Uterus (tissue), 2 donors: ENCODE measurements around the gene PLEKHG2.

Source experiments
- CTCF ChIP-seq, 4 experiments: fragments of 200-600 bp in 2 of 4; fragments of 450-650 bp in 2 of 4; sonication (generic) in 2 of 4; IDR thresholded peaks; one replicate each; pipeline ENCODE4 v1.5.1; 2016 to 2019; ENCODE audit warnings: antibody characterized with exemption in 4 of 4, mild to moderate bottlenecking in 2 of 4, moderate library complexity in 1 of 4
- POLR2A ChIP-seq, 2 donors: fragments of 450-650 bp; IDR thresholded peaks; one replicate each; pipeline ENCODE4 v1.6.1; 2016; ENCODE audit warnings: antibody characterized with exemption in 2 of 2, mild to moderate bottlenecking in 1 of 2, moderate library complexity in 1 of 2

- TF ChIP-seq CTCF (IDR thresholded peaks at IDR 0.05) (no peak), POLR2A (IDR thresholded peaks at IDR 0.05) (no peak)
These were observed 10.7 kb upstream of the PLEKHG2 start for GRCh38 chr19:39401549-39402345.
